ENCODE data around the gene NRCAM. TPM values are rescaled to one million over a fixed set of nuclear protein-coding genes. Genes with fewer than 3 reads are reported as not detected.

Gene NRCAM
- total and polyA plus RNA-seq, 2 of the 13 experiments (the other 11 are each of a cell fraction or from before 2014, with no cell fraction given): 0.31 to 0.33 TPM

DNA sequence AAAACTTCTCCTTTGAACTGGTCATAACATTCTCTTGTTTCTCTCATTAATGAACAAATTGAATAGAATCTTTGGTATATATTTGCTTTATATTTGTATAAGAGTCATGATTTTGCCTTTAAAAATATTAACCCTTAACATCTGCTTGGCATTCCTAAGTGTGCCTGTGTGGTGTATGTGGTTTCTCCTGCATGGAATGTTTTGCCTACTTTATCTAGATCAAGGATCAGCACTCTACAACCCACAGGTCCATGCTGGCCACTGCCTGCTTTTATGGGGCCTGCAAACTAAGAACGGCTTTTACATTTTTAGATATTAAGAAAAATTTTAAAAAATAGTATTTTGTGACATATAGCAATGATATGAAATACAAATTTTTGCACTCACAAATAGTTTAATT, 321.8 kb downstream of the NRCAM start:
- H3K27me3 ChIP-seq (ENCODE audit: control insufficient read depth in 1 of 2, insufficient read depth in 2 of 2, low read length in 2 of 2): peaks cover 0 to 6% of the 10 kb centered on the region in 2 experiments; a peak in 2 of 5 replicates
- TF ChIP-seq ZSCAN31 (CRISPR knock-in tag; IDR thresholded peaks at IDR 0.05; ENCODE audit: low read depth) (no peak), ZMAT3 (CRISPR knock-in tag; conservative IDR thresholded peaks at IDR 0.05) (no peak), ZNF878 (CRISPR knock-in tag; IDR thresholded peaks at IDR 0.05) (no peak), ARHGAP35 (CRISPR knock-in tag; IDR thresholded peaks at IDR 0.05; ENCODE audit: borderline replicate concordance) (no peak), ZNF83 (CRISPR knock-in tag; IDR thresholded peaks at IDR 0.05; ENCODE audit: borderline replicate concordance) (no peak), SRF (IDR thresholded peaks at IDR 0.05; ENCODE audit: low read depth, low read length) (no peak), ESRRA (CRISPR knock-in tag; IDR thresholded peaks at IDR 0.05; ENCODE audit: low read depth) (no peak), ZNF850 (CRISPR knock-in tag; conservative IDR thresholded peaks at IDR 0.05) (no peak), ZNF3 (CRISPR knock-in tag; IDR thresholded peaks at IDR 0.05) (no peak), ZNF781 (CRISPR knock-in tag; IDR thresholded peaks at IDR 0.05; ENCODE audit: borderline replicate concordance, not compliant biosample characterization) (no peak), FOSL1 (CRISPR knock-in tag; IDR thresholded peaks at IDR 0.05; ENCODE audit: borderline replicate concordance) (no peak), ZBTB42 (CRISPR knock-in tag; IDR thresholded peaks at IDR 0.05) (no peak)
- TF ChIP-seq, protein P1, sequence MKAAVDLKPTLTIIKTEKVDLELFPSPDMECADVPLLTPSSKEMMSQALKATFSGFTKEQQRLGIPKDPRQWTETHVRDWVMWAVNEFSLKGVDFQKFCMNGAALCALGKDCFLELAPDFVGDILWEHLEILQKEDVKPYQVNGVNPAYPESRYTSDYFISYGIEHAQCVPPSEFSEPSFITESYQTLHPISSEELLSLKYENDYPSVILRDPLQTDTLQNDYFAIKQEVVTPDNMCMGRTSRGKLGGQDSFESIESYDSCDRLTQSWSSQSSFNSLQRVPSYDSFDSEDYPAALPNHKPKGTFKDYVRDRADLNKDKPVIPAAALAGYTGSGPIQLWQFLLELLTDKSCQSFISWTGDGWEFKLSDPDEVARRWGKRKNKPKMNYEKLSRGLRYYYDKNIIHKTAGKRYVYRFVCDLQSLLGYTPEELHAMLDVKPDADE (CRISPR knock-in tag; IDR thresholded peaks at IDR 0.05): no peak
- TF ChIP-seq, protein P2, sequence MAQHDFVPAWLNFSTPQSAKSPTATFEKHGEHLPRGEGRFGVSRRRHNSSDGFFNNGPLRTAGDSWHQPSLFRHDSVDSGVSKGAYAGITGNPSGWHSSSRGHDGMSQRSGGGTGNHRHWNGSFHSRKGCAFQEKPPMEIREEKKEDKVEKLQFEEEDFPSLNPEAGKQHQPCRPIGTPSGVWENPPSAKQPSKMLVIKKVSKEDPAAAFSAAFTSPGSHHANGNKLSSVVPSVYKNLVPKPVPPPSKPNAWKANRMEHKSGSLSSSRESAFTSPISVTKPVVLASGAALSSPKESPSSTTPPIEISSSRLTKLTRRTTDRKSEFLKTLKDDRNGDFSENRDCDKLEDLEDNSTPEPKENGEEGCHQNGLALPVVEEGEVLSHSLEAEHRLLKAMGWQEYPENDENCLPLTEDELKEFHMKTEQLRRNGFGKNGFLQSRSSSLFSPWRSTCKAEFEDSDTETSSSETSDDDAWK (CRISPR knock-in tag; IDR thresholded peaks at IDR 0.05): no peak
- TF ChIP-seq, protein P3, sequence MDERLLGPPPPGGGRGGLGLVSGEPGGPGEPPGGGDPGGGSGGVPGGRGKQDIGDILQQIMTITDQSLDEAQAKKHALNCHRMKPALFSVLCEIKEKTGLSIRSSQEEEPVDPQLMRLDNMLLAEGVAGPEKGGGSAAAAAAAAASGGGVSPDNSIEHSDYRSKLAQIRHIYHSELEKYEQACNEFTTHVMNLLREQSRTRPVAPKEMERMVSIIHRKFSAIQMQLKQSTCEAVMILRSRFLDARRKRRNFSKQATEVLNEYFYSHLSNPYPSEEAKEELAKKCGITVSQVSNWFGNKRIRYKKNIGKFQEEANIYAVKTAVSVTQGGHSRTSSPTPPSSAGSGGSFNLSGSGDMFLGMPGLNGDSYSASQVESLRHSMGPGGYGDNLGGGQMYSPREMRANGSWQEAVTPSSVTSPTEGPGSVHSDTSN (CRISPR knock-in tag; IDR thresholded peaks at IDR 0.05): no peak
- no peak overlapping the region for H3K27ac ChIP-seq (ENCODE audit: extremely low read length, insufficient read depth, low read length)
- no peaks in the 10 kb centered on the region for H4K20me1 ChIP-seq (ENCODE audit: insufficient read depth, low read length)
- CTCF ChIA-PET (ENCODE audit: low intra/inter-chr PET ratio, low total read pairs): no interaction called here
- no peak for FAIRE-seq
- DNase-seq (ENCODE audit: low spot score): no peak
- H3K9ac ChIP-seq (ENCODE audit: insufficient read depth, low read depth, low read length): no peak overlapping the region
- no peak overlapping the region for H2AFZ ChIP-seq (ENCODE audit: low read length)
- no peak for ATAC-seq
- H3K9me3 ChIP-seq (ENCODE audit: low read length): no peaks in the 10 kb centered on the region
- no TSS peak for BruUV-seq (replicated peaks)
- in situ Hi-C loops (cut with HindIII; ENCODE audit: extremely low pct_ligation_motif_present, low pct_unique_long_range_greater_than_20kb): no loop called here
- no peaks in the 10 kb centered on the region for H3K36me3 ChIP-seq (replicated peaks in 1 of 2; ENCODE audit: control insufficient read depth in 1 of 2, insufficient read depth in 2 of 2, low read length in 2 of 2)
- no peak overlapping the region for H3K4me2 ChIP-seq (ENCODE audit: low read depth, low read length)
- POLR2A ChIA-PET: no interaction called here
- intact Hi-C loops (cut with micrococcal nuclease; ENCODE audit: unreplicated experiment): no loop called here
- H3K4me3 ChIP-seq (replicated peaks in 1 of 3; ENCODE audit: insufficient read depth in 1 of 3, low read depth in 2 of 3, low read length in 3 of 3): no peak overlapping the region
- H3K4me1 ChIP-seq (ENCODE audit: insufficient read depth, low read length): no peaks in the 10 kb centered on the region
- WGBS (ENCODE audit: low lambda C conversion rate): 53% methylated on average over 1 of the region's 1 CpG
- H3K79me2 ChIP-seq (ENCODE audit: insufficient read depth, low read length): no peaks in the 10 kb centered on the region

All from HepG2 (cell line).